ENCODE results near the gene ASH1L.

DNA sequence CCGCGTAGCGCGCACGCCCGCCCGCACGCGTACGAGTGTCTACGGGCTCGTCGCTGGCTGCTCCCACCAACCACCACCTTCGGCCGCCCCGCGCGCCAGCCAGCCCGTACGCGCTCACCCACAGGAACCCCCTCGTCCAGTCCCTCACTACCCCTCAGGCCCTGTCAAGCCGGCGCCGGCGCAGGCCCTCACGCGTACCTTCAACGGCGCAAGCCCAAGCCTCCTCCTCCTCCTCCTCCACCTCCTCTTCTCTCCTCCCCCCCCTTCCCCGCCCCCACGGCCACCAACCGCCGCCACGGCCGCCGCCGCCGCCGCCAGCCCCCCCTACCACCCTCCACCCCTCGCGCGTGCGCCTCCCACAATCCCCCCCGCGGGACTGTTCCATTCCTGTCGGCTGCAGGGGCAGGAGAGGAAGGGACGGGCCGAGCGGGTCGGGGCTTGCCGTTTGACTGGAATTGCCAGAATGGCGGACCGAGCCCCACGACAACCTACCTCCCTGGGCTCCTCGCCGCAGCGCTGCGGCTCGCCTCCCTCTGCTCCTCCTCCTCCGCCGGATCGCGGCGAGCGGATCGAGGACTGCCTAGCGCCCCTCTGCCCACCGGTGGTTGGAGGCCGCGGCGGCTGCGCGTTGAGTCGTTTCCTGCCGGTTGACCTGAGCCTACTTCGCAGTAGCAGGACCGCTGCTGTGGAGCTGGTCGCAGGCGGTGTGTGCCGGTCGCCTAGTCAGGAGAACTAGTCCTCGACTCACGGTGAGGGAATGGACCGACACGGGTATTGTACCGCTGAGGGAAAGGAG is at the start of gene ASH1L:
- TF ChIP-seq POLR2A (IDR thresholded peaks at IDR 0.05; ENCODE audit: low read depth, low read length) (peak; percentile 98), POU2F2 (IDR thresholded peaks at IDR 0.05; ENCODE audit: low read depth, low read length) (peak; percentile 96)

Data from GM12891 (cell line).